Stimulated activated CD8-positive, alpha-beta memory T cell treated with anti-CD3 and anti-CD28 coated beads, Interleukin-4, amount 100 ng/mL, for 1 hour (primary cell): ENCODE results near the gene SLC15A1.
A peak's percentile ranks its signal among the peaks of the same experiment; 100 is the strongest.

Experiments used
- DNase-seq, 2 donors: peaks; one replicate each; pipeline ENCODE4 v3.0.0-alpha.2; 2020; ENCODE audit warnings: low read depth in 2 of 2, low spot score in 1 of 2

The SLC15A1 gene

GRCh38 chr13:98707281-98707999, 45.0 kb downstream of the SLC15A1 start:
- no peak for DNase-seq

GRCh38 chr13:98706446-98707110, 45.9 kb downstream of the SLC15A1 start:
- no peak for DNase-seq

GRCh38 chr13:98697791-98698190, 54.7 kb downstream of the SLC15A1 start:
- DNase-seq = no peak

GRCh38 chr13:98693756-98694155, 58.7 kb downstream of the SLC15A1 start:
- no peak for DNase-seq

GRCh38 chr13:98691360-98691759, 61.1 kb downstream of the SLC15A1 start:
- no peak for DNase-seq

GRCh38 chr13:98690348-98691022, 62.0 kb downstream of the SLC15A1 start:
- no peak for DNase-seq

GRCh38 chr13:98689347-98689968, 63.0 kb downstream of the SLC15A1 start:
- DNase-seq = no peak

- DNase-seq = no peak
Measured at GRCh38 chr13:98688373-98688772, 64.1 kb downstream of the SLC15A1 start.

GRCh38 chr13:98687319-98687718, 65.2 kb downstream of the SLC15A1 start:
- no peak for DNase-seq

GRCh38 chr13:98686270-98686669, 66.2 kb downstream of the SLC15A1 start:
- DNase-seq = no peak

- no peak for DNase-seq
Measured at GRCh38 chr13:98685146-98685545, 67.3 kb downstream of the SLC15A1 start.

- no peak for DNase-seq
Measured at GRCh38 chr13:98681049-98681448, 71.4 kb downstream of the SLC15A1 start.

GRCh38 chr13:98678741-98679140, 73.7 kb downstream of the SLC15A1 start:
- no peak for DNase-seq

GRCh38 chr13:98677398-98677797, 75.1 kb downstream of the SLC15A1 start:
- DNase-seq = no peak

GRCh38 chr13:98676239-98676638, 76.2 kb downstream of the SLC15A1 start:
- no peak for DNase-seq

GRCh38 chr13:98675837-98676236, 76.6 kb downstream of the SLC15A1 start:
- DNase-seq = no peak

- no peak for DNase-seq
Measured at GRCh38 chr13:98675066-98675465, 77.4 kb downstream of the SLC15A1 start.

- DNase-seq = peak in 1 of 2 donors; percentile 17
Measured at GRCh38 chr13:98672947-98673613, 79.4 kb downstream of the SLC15A1 start.

GRCh38 chr13:98668155-98668554, 84.3 kb downstream of the SLC15A1 start:
- no peak for DNase-seq

GRCh38 chr13:98665638-98665995, 86.9 kb downstream of the SLC15A1 start:
- no peak for DNase-seq

GRCh38 chr13:98664924-98665637, 87.4 kb downstream of the SLC15A1 start:
- DNase-seq = no peak
